OCI-LY1 (cell line): ENCODE data around the gene INO80B.

ENCODE experiments used
- EZH2 ChIP-seq: fragments of 200-600 bp; sonication (generic), shearing (Covaris generic); IDR thresholded peaks from 2 replicates; pipeline ENCODE4 v1.8.0; 2017; ENCODE audit warnings: borderline replicate concordance, mixed run types, mild to moderate bottlenecking, antibody characterized with exemption, low read length, moderate library complexity, mixed read lengths
- TF ChIP-seq, protein P1 (sequence below): fragments of 200-600 bp; sonication (generic), shearing (Covaris generic); IDR thresholded peaks from 2 replicates; pipeline ENCODE4 v1.5.1; 2017; ENCODE audit warnings: mild to moderate bottlenecking, antibody characterized with exemption, low read length, moderate library complexity, mixed read lengths

DNA sequence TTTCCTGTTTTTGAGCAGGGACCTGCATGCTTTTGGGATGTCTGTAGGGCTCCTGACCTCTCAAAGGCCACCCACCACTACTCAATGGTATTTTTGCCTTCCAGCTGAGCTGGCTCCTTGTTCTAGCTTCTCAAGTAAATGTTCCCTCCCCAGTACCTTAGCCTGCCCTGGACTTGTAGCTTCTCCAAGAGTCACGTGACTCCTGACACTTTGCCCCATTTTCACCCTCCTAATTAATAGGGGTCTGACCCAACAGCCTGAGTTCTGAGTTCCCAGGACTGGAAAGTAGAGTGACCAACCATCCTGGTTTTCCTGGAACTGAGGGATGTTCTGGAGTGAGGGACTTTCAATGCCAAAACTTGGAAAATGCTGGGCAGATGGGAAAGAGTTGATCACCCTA lies 40.6 kb downstream of the INO80B start:
- TF ChIP-seq, protein P1, sequence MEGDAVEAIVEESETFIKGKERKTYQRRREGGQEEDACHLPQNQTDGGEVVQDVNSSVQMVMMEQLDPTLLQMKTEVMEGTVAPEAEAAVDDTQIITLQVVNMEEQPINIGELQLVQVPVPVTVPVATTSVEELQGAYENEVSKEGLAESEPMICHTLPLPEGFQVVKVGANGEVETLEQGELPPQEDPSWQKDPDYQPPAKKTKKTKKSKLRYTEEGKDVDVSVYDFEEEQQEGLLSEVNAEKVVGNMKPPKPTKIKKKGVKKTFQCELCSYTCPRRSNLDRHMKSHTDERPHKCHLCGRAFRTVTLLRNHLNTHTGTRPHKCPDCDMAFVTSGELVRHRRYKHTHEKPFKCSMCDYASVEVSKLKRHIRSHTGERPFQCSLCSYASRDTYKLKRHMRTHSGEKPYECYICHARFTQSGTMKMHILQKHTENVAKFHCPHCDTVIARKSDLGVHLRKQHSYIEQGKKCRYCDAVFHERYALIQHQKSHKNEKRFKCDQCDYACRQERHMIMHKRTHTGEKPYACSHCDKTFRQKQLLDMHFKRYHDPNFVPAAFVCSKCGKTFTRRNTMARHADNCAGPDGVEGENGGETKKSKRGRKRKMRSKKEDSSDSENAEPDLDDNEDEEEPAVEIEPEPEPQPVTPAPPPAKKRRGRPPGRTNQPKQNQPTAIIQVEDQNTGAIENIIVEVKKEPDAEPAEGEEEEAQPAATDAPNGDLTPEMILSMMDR, result no peak
- TF ChIP-seq EZH2, result no peak
